Eye (tissue), 1 donor: Measurements from ENCODE around the gene DIP2C.
"Not testable (repeated sequence)": the region's sequence is repeated elsewhere in the genome, so short reads cannot be mapped to it uniquely, and the experiment has no call there.

Experiments used
- DNase-seq: peaks from one replicate; pipeline ENCODE4 v3.0.0-alpha.2; 2015

Gene DIP2C

DNA sequence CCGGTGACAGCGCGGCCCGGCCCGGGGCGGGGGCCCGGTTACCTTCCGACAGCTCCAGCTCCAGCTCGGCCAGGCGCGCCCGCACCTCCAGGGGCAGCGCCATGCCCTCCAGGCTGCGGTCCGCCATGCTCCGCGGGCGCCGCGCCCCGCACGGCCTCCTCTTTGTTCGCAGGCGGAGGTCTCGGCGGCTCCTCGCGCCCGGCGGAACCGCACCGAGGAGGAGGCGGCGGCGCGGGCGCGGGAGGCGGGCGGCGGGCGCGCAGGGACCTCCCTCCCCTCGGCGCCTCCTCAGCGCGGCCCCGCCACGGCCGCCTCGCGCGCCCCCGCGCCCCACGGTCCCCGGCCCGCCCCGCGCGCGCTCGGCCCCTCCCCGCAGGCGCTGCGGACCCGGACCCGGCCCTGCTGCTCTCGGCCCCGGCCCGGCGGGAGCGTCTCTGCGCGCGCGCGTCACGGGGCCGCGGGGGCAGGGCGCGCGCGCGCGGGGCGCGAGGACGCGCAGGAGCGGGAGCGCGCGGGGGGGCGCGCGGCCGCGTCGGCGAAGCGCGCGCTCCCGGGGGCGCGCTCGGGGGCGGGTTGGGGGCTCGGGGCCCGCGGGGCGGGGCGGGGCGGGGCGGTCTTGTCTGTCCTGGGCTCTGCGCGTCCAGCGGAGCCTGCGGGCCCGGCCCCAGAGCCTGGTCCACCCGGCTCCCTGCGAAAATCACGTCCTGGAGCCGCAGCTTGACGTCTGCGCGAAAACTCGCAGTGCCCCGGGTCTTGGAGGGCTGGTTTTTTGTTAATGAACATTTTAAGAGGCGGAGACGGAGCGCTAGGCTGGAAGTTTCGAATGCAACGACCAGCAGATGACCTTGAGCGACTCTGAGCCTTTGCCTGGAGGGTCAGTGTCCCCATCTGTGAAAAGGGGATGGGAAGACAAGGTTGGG lies at the start of gene DIP2C:
Gene DIP2C (minus strand): TSS at position 217 of the 920 bp plus-strand sequence. CDS start 90 bp downstream, at position 127.
- peak; percentile 88 for DNase-seq

DNA sequence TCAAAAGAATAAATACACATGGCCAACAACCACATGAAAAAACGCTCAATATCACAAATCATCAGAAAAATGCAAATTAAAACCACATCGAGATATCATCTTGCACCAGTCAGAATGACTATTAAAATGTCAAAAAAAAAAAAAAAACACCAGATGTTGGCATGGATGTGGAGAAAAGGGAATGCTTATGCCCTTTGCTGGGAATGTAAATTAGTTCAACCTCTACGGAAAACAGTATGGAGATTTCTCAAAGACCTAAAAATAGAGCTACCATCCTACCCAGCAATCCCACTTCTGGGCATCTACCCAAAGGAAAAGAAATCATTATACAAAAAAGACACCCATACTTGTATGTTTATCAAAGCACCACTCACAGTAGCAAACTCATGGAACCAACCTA lies 45.0 kb upstream of the DIP2C start:
- DNase-seq, result no peak

DNA sequence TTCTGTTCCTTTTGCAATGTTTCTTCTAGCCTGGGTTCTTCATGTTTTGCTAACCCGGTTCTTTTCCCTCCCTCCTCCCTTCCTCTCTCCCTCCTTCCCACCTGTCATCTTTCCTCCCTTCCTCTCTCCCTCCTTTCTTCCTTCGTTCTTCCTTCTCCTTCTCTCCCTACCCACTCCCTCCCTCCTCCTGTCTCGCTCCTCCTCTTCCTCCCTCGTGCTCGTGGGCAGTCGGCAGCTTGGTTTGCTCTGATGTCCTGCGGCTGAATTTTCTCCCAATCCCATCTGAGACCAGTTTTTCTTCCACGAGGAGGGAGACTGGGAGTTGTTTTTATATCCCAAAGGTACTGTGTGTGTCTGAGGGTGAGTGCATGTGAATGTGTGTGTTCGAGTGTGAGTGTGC lies 43.6 kb upstream of the DIP2C start:
- no peak for DNase-seq

DNA sequence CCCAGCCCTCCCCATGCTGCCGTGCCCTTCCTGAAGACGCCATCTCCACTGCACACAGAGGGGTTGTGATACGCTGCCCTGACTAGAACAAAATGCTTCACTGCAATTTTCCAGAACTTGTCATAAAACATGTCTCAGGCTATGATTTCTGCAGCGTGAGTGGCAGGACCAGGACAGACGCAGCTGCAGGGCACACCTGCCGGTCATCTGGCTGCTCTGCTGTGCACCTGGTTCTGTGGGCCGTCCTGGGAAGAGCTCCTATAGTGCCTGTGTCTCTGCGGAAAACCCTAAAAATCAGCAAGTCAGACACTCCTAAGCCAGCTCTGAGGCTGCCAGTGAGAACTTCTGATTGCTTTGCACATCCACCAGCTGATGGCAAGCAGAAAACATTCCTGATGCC lies 39.7 kb upstream of the DIP2C start:
- no peak for DNase-seq

- DNase-seq, result no peak
Measured at GRCh38 chr10:728603-729002, 39.1 kb upstream of the DIP2C start.

DNA sequence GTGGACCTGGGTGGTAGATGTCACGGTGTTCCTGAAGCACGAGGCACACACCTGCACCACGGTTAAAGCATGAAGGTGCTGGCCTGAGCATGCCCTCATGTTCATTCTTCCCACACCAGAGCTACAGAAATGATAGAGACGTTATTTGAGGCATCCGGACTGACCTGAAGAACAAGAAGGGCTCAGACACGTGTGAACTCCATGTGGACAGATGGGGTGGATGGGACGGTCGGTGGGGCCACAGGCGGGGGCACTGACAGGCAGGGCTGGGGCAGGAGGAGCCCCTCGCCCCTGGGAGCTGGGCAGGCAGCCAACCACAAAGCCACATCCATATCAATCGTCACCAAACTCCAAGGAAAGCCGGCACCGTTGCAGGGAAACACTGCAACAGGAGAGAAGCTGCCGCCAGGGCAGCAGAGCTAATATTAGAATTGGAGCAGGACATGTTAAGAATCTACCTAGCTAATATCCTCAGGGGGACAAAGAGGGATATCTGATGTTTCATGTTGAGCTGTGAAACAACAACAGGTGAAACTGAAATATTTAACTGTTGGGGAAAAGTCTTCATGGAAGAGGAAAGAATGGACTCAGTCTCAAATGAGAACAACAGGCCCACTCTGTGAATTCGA lies 37.8 kb upstream of the DIP2C start:
- DNase-seq, result no peak

DNA sequence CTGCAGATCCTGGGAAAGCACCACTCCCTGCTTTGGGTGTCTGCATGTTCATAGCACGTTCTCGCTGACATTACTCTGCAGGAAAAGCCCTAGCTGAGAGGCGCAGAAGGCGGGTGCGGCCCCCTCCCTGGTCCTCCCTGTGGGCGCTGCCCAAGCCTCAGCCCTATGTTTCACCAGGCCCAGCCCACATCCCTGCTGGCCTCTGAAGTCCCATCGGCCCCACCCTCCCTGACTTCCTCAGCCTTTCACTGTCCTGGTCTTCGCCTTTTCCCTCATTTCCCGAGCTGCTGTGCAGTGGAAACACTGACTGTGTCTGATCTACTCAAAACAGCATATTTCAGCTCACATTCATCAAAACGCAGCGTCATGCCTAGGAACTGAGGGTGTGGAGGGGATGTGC lies 36.3 kb upstream of the DIP2C start:
- no peak for DNase-seq

- DNase-seq, result no peak
Measured at GRCh38 chr10:725302-725701, 35.8 kb upstream of the DIP2C start.

- DNase-seq, result no peak
Measured at GRCh38 chr10:723973-724372, 34.5 kb upstream of the DIP2C start.

GRCh38 chr10:722281-723060 lies 33.0 kb upstream of the DIP2C start:
- DNase-seq, result no peak

GRCh38 chr10:718143-718700 lies 28.8 kb upstream of the DIP2C start:
- no peak for DNase-seq

GRCh38 chr10:717458-717857 lies 28.0 kb upstream of the DIP2C start:
- no peak for DNase-seq

DNA sequence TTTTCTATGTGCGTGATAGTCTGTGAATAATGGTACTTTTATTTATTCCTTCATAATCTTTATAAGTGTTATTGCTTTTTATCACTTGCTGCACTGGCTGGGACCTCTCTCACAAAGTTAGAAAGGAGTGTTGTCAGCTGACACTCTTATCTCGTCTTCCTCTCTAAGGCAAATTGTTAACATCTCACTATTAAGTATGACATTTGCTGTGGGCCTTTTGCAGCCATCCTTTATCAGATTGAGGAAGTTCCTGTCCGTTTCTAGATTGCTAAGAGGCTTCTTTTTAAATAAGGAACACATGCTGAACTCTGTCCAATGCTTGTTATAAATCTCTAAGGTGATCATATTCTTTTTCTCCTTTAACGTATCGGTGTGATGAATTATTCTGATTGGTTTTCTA lies 27.4 kb upstream of the DIP2C start:
- no peak for DNase-seq

DNA sequence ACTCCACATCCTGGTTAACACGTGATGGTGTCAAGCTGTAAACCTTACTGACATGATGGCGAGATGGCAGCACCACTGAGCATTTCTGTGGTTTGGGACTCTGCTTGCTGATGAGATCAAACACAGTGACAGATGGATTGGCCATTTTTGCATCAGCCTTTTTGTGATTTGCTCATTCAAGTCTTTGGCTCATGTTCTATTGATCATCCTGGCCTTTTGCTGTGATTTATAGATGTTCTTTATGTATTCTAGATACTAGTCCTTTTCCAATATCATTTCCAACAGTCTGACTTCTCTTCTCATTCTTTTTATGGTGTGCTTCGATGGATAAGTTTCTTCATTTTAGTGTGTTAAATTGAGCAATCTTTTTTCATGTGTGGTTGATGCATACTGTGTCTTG lies 24.7 kb upstream of the DIP2C start:
- no peak for DNase-seq

DNA sequence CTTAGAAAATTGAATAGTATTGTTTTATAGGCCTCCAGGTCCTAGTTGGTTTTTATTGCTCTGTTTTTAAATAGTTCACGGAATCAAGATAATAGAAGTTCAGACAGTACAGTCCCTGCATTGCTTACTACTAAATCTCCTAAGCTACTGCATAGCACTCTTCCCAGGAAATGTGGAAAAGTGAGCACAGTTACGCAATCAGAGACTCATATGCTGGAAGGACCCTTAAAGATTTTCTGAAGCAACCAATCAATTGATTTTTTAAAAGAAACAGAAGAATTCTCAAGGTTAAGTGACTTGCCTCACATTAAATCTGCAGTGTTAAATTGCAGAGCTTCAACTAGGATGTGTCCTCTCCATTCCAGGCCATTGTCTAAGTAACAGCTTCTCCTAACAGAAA lies 23.1 kb upstream of the DIP2C start:
- DNase-seq, result no peak

GRCh38 chr10:712089-712488 lies 22.6 kb upstream of the DIP2C start:
- no peak for DNase-seq

- no peak for DNase-seq
Measured at GRCh38 chr10:707861-708260, 18.4 kb upstream of the DIP2C start.

- DNase-seq, result no peak
Measured at GRCh38 chr10:707456-707855, 18.0 kb upstream of the DIP2C start.

GRCh38 chr10:703118-703517 lies 13.7 kb upstream of the DIP2C start:
- DNase-seq, result no peak

DNA sequence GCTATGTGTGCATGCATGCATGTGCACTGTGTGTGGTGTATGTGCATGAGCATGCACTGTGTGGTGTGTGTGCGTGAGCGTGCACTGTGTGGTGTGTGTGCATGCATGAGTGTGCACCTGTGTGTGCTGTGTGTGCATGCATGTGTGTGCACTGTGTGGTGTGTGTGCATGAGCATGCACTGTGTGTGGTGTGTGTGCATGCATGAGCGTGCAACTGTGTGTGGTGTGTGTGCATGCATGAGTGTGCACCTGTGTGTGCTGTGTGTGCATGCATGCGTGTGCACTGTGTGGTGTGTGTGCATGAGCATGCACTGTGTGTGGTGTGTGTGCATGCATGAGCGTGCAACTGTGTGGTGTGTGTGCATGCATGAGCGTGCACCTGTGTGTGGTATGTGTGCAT lies 10.7 kb upstream of the DIP2C start:
- not testable (repeated sequence) for DNase-seq

GRCh38 chr10:697097-697875 lies 7.8 kb upstream of the DIP2C start:
- peak; percentile 36 for DNase-seq

DNA sequence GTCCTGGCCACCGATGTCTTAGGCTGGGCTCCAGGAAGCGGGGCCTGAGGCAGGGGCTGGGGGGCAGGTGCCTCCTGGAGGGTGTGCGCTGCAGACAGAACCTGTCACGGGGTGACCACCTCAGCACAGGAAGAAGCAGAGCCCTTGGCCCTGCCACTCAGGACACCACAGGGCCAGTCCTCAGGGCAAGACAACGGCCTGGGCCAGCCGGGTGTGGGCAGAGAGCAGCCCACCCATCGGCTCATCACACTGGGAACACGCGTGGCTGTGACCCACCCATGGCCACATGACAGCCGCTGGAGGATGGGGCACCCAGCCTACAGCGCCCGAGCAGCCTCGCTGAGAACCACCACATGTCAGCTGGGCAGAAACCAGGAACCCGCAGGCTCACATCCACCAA lies 5.9 kb upstream of the DIP2C start:
- no peak for DNase-seq
